ENCODE results near the gene IDH1.
A peak's percentile ranks its signal among the peaks of the same experiment; 100 is the strongest.
"Not testable (repeated sequence)": the region's sequence is repeated elsewhere in the genome, so short reads cannot be mapped to it uniquely, and the experiment has no call there.

The IDH1 gene

GRCh38 chr2:208222351-208222750 lies 32.5 kb downstream of the IDH1 start:
- no peak for TF ChIP-seq CTCF (IDR thresholded peaks at IDR 0.05; ENCODE audit: low read depth, low read length, missing control alignments)
- no peak for DNase-seq (ENCODE audit: extremely low read depth, low read depth)
- H3K4me3 ChIP-seq (replicated peaks; ENCODE audit: low read depth, low read length) = no peak overlapping the region

GRCh38 chr2:208221873-208222272 lies 33.0 kb downstream of the IDH1 start:
- not testable (repeated sequence) for DNase-seq (ENCODE audit: extremely low read depth, low read depth); H3K4me3 ChIP-seq (replicated peaks; ENCODE audit: low read depth, low read length)

DNA sequence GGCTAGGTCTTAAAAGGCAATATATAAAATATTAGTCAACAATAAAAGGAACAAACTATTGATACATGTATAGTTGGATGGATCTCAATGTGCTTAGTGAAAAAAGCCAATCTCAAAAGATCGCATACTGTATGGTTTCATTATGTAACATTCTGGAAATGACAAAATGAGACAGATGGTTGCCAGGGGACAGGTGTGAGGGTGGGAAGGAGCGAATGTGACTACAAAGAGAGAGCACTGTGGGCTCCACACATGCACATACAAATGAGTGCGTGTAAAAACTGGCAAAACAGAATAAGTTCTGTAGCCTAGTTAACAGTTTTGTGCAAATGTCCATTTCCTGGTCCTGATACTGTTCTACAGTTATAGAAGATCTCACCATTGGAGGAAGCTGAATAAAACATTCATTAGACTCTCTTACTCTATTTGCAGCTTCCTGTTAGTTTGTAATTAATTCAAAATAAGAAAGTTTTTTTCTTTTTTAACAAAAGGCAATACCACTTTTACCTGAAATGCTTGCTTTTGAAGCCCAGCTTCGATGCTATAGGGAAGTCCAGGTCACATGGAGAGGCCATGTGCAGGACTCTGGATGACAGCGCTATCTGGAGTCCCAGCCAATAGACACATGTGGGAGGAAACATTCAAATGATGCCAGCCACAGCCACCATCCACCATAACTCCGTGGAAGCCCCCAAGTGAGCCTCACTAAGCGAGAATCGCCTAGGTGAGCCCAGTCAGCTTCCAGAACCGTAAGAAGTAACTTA lies 44.0 kb downstream of the IDH1 start:
- TF ChIP-seq CTCF (IDR thresholded peaks at IDR 0.05; ENCODE audit: low read depth, low read length, missing control alignments) = no peak
- no peak for DNase-seq (ENCODE audit: extremely low read depth, low read depth)
- H3K4me3 ChIP-seq (replicated peaks; ENCODE audit: low read depth, low read length) = no peak overlapping the region

GRCh38 chr2:208208335-208209085 lies 46.4 kb downstream of the IDH1 start:
- no peak for DNase-seq (ENCODE audit: extremely low read depth, low read depth)
- TF ChIP-seq CTCF (IDR thresholded peaks at IDR 0.05; ENCODE audit: low read depth, low read length, missing control alignments) = no peak
- H3K4me3 ChIP-seq (replicated peaks; ENCODE audit: low read depth, low read length) = no peak overlapping the region

DNA sequence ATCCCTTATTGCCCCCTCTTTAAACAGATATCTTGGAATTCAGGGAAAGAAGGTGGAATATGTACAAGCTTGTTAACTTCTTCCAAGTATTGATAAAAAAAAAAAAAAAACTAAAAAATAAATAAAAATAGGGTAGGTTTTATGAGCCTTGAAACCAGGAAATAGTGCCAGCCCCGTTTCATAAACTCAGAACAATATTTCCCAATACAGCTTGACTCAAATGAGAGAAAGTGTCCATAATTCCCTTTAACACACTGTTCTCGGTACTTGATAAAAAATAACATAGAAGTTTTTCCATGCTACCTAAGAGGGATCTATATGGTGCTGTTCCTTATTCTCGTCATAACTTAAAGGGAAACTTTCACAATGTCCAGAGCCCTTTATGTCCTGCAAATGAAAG lies 47.1 kb downstream of the IDH1 start:
- TF ChIP-seq CTCF (IDR thresholded peaks at IDR 0.05; ENCODE audit: low read depth, low read length, missing control alignments) = no peak
- no peak for DNase-seq (ENCODE audit: extremely low read depth, low read depth)

GRCh38 chr2:208204166-208204565 lies 50.7 kb downstream of the IDH1 start:
- TF ChIP-seq CTCF (IDR thresholded peaks at IDR 0.05; ENCODE audit: low read depth, low read length, missing control alignments) = no peak
- no peak overlapping the region for H3K4me3 ChIP-seq (replicated peaks; ENCODE audit: low read depth, low read length)
- no peak for DNase-seq (ENCODE audit: extremely low read depth, low read depth)

More for the DNA sequence above, 47.1 kb downstream of the IDH1 start:
- H3K4me3 ChIP-seq (replicated peaks; ENCODE audit: low read depth, low read length) = no peak overlapping the region

GRCh38 chr2:208195531-208195930 lies 59.3 kb downstream of the IDH1 start:
- peak; percentile 7 for DNase-seq (ENCODE audit: extremely low read depth, low read depth)
- TF ChIP-seq CTCF (IDR thresholded peaks at IDR 0.05; ENCODE audit: low read depth, low read length, missing control alignments) = no peak
- H3K4me3 ChIP-seq (replicated peaks; ENCODE audit: low read depth, low read length) = no peak overlapping the region

Measured in HFF-Myc (cell line).